Left ventricle myocardium inferior (tissue), 1 donor: ENCODE measurements around the gene RPS26. TPM values are rescaled to one million over a fixed set of nuclear protein-coding genes. Genes with fewer than 3 reads are reported as not detected.
"Not testable (repeated sequence)": the region's sequence is repeated elsewhere in the genome, so short reads cannot be mapped to it uniquely, and the experiment has no call there.

Experiments used
- DNase-seq: peaks from one replicate; pipeline ENCODE4 v3.0.0-alpha.2; 2020
- H3K27ac ChIP-seq: fragments of 200-600 bp; replicated peaks from 2 replicates; pipeline ENCODE4 v1.8.0; 2021
- H3K27me3 ChIP-seq: fragments of 200-600 bp; 2 replicates; pipeline ENCODE4 v1.8.0; 2021; ENCODE audit warnings: low read depth
- H3K36me3 ChIP-seq: fragments of 200-600 bp; 2 replicates; pipeline ENCODE4 v1.8.0; 2021
- H3K4me1 ChIP-seq: fragments of 200-600 bp; 2 replicates; pipeline ENCODE4 v1.8.0; 2021
- H3K4me3 ChIP-seq: fragments of 200-600 bp; 2 replicates; pipeline ENCODE4 v1.8.0; 2021; ENCODE audit warnings: mild to moderate bottlenecking, moderate library complexity
- H3K9me3 ChIP-seq: fragments of 200-600 bp; replicated peaks from 2 replicates; pipeline ENCODE4 v1.8.0; 2021
- CTCF ChIP-seq: fragments of 200-600 bp; IDR thresholded peaks from 2 replicates; pipeline ENCODE4 v1.8.0; 2021; ENCODE audit warnings: antibody characterized with exemption, mild to moderate bottlenecking, borderline replicate concordance
- intact Hi-C: fragments of 100-400 bp; cut with micrococcal nuclease; formaldehyde crosslinking; loops from one replicate; pipeline ENCODE4 v1.11.0; 2022
- total RNA-seq: library from RNA; stranded (reverse); fragmentation: NEBNext Ultra II Directional; extraction: Animal tissue kit (Norgen Biotek cat#: 25700); gene quantifications from one replicate; pipeline ENCODE4 v1.2.1, GENCODE V29; 2021
- donor health status: DM: no; HTN: yes; CAD: no; lungs with severe emphysema.

Gene RPS26
- total RNA-seq, 1 donor from 2014 or later, result 48.7 TPM

DNA sequence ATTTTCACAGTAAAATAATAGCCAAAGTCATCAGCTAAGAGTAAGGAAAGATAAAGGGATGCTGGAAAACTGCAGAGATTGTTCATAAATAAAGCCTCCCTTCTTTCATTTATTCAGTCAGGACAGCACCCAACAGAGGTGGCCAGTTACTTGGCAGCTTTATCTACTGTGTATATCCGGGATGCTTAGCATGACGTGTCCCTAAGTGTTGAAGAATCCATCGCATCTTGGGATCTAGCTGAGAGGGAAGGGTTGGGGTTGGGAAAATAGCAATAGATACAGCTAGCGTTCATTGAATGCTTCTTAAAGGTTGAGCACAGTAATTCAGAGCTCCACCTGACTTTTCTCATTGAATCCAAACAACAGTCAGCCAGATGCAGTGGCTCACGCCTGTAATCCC lies 32.7 kb downstream of the RPS26 start:
- Histone ChIP-seq H3K4me3 (no peak overlapping the region), H3K27ac (no peak overlapping the region), H3K36me3 (no peaks in the 10 kb centered on the region), H3K9me3 (no peaks in the 10 kb centered on the region), H3K4me1 (peaks cover 9% of the 10 kb centered on the region), H3K27me3 (peaks cover 10% of the 10 kb centered on the region)
- DNase-seq, result no peak
- no peak for TF ChIP-seq CTCF
- intact Hi-C loops, result no loop called here

DNA sequence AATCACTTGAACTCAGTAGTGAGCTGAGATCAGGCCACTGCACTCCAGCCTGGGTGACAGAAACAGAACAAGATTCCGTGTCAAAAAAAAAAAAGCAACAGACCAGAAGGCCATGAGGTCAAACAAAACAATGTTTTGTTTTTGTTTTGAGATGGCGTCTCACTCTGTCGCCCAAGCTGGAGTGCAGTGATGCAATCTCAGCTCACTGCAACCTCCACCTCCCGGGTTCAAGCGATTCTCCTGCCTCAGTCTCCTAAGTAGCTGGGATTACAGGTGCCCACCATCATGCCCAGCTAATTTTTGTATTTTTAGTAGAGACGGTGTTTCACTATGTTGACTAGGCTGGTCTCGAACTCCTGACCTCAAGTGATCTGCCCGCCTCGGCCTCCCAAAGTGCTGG lies 36.2 kb downstream of the RPS26 start:
- H3K9me3 ChIP-seq, H3K36me3 ChIP-seq, H3K27ac ChIP-seq, intact Hi-C loops, H3K4me3 ChIP-seq, DNase-seq: not testable (repeated sequence)
- Histone ChIP-seq H3K27me3 (peaks cover 26% of the 10 kb centered on the region), H3K4me1 (peaks cover 21% of the 10 kb centered on the region)

- Histone ChIP-seq H3K4me3 (peak overlapping the region; percentile 70), H3K27me3 (peaks cover 26% of the 10 kb centered on the region), H3K4me1 (peaks cover 21% of the 10 kb centered on the region), H3K9me3 (no peaks in the 10 kb centered on the region), H3K27ac (no peak overlapping the region), H3K36me3 (no peaks in the 10 kb centered on the region)
- no peak for DNase-seq
- no peak for TF ChIP-seq CTCF
- intact Hi-C loops, result no loop called here
These were observed 36.7 kb downstream of the RPS26 start for GRCh38 chr12:56078427-56078826.

GRCh38 chr12:56078931-56079722 lies 37.4 kb downstream of the RPS26 start:
- intact Hi-C loops, result no loop called here
- peak; percentile 80 for TF ChIP-seq CTCF
- Histone ChIP-seq H3K36me3 (no peaks in the 10 kb centered on the region), H3K4me1 (peaks cover 21% of the 10 kb centered on the region), H3K4me3 (peak overlapping the region; percentile 70), H3K9me3 (no peaks in the 10 kb centered on the region), H3K27me3 (peaks cover 24% of the 10 kb centered on the region), H3K27ac (peak overlapping the region; percentile 69)
- DNase-seq, result peak; percentile 83

- no peak for TF ChIP-seq CTCF
- no peaks in the 10 kb centered on the region for H3K36me3 ChIP-seq
- intact Hi-C loops, result no loop called here
These were observed 38.2 kb downstream of the RPS26 start, which contains the start of gene ERBB3 for GRCh38 chr12:56079723-56080555. Gene ERBB3 (plus strand): TSS chr12:56080165. CDS start chr12:56080301, 136 bp downstream.

More at GRCh38 chr12:56079723-56080555, 38.2 kb downstream of the RPS26 start, which contains the start of gene ERBB3:
- peaks cover 21% of the 10 kb centered on the region for H3K4me1 ChIP-seq
- H3K27ac ChIP-seq, result peak within 1 kb of the TSS; percentile 69
- peak; percentile 57 for DNase-seq
- peaks cover 17% of the 10 kb centered on the region for H3K27me3 ChIP-seq
- H3K4me3 ChIP-seq, result peak within 1 kb of the TSS; percentile 70
- H3K9me3 ChIP-seq, result no peaks in the 10 kb centered on the region
